Omental fat pad (tissue), 4 donors: Measurements from ENCODE around the gene GPX2. TPM values are rescaled to one million over a fixed set of nuclear protein-coding genes. Genes with fewer than 3 reads are reported as not detected.

Experiments used
- ATAC-seq: fragments of 150-250 bp; one replicate; pipeline ENCODE4 v1.9.1; 2016; ENCODE audit warnings: mild to moderate bottlenecking, moderate library complexity; ENCODE audit not compliant: low FRiP score
- DNase-seq: peaks from one replicate; pipeline ENCODE4 v3.0.0-alpha.2; 2019; ENCODE audit warnings: low spot score
- CTCF ChIP-seq, 3 donors: fragments of 450-650 bp; IDR thresholded peaks; one replicate each; pipeline ENCODE4 v1.5.1; 2016 to 2017; ENCODE audit warnings: antibody characterized with exemption in 3 of 3, mild to moderate bottlenecking in 3 of 3, moderate library complexity in 2 of 3
- total RNA-seq, 4 donors: library from RNA; depleted of rRNA; stranded (reverse); fragments of >200 nt; gene quantifications; one replicate each; pipeline ENCODE4 v1.1.0, GENCODE V29; 2016

Gene GPX2
- total RNA-seq, 4 donors from 2014 or later: not detected

DNA sequence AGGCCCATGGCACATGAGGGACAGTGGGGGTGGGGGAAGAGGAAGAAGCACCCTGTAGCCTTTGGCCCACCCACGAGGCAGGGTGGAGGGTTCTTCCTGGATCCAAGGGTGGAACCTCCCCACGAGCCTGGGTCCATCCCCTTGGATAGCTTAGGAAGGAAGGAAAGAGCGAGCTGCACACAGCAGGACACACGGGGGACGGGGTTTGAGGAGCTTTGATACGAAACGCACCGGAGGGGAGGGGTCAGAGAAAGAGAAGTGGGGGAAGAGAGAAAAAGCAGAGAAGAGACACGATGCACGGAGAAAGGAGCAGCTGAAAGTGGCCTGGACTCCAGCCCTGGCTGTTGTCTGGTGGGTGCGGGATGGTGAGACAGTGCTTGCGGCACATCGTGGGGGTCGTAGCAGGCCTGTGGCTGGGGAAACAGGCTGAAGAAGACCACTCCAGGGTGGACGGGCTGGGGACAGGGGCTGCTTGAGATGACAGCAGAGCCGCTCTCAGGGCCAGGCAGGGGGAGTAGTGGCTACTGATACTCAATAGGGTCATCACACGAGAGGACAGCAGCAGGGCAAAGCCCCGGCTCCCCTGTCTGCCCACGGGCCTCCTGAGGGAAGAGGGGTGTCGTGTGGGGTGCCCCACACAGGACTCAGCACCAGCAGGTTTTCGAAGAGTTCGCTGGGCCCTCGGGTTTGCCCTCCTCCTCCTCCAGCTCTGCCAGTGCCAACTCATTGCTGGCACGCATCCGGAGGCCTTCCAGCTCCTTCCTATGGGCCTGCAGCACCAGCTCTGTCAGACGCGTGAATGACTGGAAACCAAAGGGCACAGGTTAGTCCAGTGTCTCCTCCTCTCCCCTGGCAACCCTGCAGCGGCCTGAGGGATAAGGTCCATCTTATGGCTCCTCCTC is 5.4 kb upstream of the GPX2 start:
- DNase-seq: no peak
- TF ChIP-seq CTCF (IDR thresholded peaks at IDR 0.05): no peak
- ATAC-seq: no peak

DNA sequence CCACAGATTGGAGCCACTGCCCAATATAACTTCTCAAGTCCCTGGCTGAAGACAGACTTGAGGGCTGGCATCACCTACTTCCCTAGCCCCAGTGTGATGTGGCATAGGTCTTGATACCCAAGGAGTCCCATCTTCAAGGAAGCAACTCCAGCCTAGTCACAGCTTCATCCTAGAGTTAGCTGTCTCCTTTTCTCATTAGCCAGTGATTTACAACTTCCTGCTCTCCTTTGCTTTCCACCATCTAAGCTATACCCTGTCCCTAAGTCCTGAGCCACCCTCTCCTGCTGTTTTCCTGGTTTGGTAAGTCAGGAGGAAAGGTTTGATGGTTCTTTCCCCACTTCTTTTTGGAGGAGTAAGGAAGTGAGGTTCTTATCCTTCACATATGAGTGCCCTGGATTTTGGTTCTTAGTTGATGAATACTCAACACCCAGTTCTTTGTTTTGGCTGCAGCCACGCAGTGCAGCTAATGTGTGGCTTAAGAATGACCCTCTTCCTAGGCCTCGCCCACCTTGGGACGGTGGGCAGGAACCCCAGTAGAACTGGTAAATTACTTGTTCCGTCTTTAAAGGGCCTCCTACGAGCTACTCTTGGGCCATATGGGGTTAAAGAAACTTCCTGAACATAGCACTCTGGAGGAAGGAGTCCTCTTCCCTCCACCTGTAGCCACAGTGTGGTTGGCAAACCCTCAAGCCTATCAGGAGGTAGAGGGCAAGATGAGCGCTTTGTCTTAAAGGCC is 3.9 kb upstream of the GPX2 start:
- no peak for ATAC-seq
- DNase-seq: no peak

DNA sequence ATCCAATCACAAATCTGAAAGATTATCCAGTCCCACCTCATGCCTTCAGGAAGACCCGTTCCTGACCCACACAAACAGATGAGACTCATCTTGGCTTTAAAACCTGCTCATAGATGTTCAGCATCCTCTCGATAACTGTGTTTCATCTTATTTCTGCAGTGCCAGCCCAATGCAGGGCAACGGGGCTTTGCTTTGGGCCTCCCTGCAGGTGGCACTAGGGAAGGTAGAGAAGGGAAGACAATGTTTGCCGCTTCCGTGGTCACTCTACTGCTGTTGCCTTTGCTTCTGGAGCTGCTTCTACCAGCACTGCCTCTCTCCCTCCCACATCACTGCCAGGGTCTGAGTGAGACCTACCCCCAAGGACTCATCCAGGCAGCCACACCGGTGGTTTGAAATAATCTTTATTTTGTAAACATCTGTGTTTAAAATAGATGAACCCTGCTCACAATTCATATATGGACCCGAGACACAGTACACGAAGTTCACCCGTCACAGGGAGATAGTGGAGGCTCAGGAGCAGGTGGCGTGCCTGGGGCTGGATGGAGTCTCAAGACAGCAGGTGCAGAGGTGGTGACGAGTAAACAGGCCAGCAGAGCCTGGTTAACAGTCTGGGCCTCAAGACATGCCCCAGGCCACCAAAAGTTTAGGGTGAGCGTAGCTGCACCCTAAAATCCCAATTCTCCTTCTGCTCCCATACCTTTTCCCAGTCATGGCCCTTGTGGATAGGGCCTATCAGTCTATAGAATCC is 3.1 kb upstream of the GPX2 start:
- ATAC-seq (no peak), DNase-seq (no peak)
- TF ChIP-seq CTCF (IDR thresholded peaks at IDR 0.05): no peak

More for the DNA sequence above, 3.9 kb upstream of the GPX2 start:
- TF ChIP-seq CTCF (IDR thresholded peaks at IDR 0.05): no peak

GRCh38 chr14:64944861-64945260 is 2.3 kb upstream of the GPX2 start:
- DNase-seq: no peak
- TF ChIP-seq CTCF (IDR thresholded peaks at IDR 0.05): no peak
- ATAC-seq: no peak

- DNase-seq (no peak), ATAC-seq (no peak)
- TF ChIP-seq CTCF (IDR thresholded peaks at IDR 0.05): no peak
Observed at GRCh38 chr14:64944041-64944440, 1.5 kb upstream of the GPX2 start.

- ATAC-seq (no peak), DNase-seq (no peak)
- TF ChIP-seq CTCF (IDR thresholded peaks at IDR 0.05): no peak
Observed at GRCh38 chr14:64943556-64943955, 1.0 kb upstream of the GPX2 start.
